ENCODE measurements around the gene COMMD9. TPM values are rescaled to one million over a fixed set of nuclear protein-coding genes. Genes with fewer than 3 reads are reported as not detected.

Gene COMMD9
- total and polyA plus RNA-seq, 2 of the 8 experiments (the other 6 are each of a cell fraction or from before 2014, with no cell fraction given): 42.5 to 49.1 TPM

GRCh38 chr11:36235750-36236149 is 53.5 kb downstream of the COMMD9 start (continued):
- TF ChIP-seq CHD7 (IDR thresholded peaks at IDR 0.05; ENCODE audit: insufficient replicate concordance, low read length) (no peak), SP2 (IDR thresholded peaks at IDR 0.05; ENCODE audit: low read length) (no peak), CHD2 (IDR thresholded peaks at IDR 0.05; ENCODE audit: low read length) (no peak), CBX8 (IDR thresholded peaks at IDR 0.05; ENCODE audit: borderline replicate concordance, low read depth, low read length) (no peak)

Data from H1 (cell line).